Stomach (tissue), 4 donors: Measurements from ENCODE around the gene HPCA.

Experiments
- EP300 ChIP-seq: sonication (generic); formaldehyde crosslinking; IDR thresholded peaks from one replicate; pipeline ENCODE4 v1.6.1; 2017; ENCODE audit warnings: antibody characterized with exemption
- POLR2A ChIP-seq, 4 donors: fragments of 450-650 bp; IDR thresholded peaks; one replicate each; pipeline ENCODE4 v1.6.1; 2016; ENCODE audit warnings: antibody characterized with exemption in 4 of 4, control low read depth in 2 of 4, mild to moderate bottlenecking in 1 of 4, moderate library complexity in 1 of 4
- POLR2AphosphoS5 ChIP-seq, 3 donors: sonication (generic); formaldehyde crosslinking; IDR thresholded peaks; one replicate each; pipeline ENCODE4 v1.6.1; 2016; ENCODE audit warnings: antibody characterized with exemption in 3 of 3
- TF ChIP-seq, protein P1 (sequence below), 7 experiments: fragments of 450-650 bp in 4 of 7; fragments of 200-600 bp in 3 of 7; sonication (generic) in 3 of 7; IDR thresholded peaks; one replicate each; pipeline ENCODE4 v1.5.1; 2016 to 2019; ENCODE audit warnings: antibody characterized with exemption in 7 of 7, control low read depth in 2 of 7, mild to moderate bottlenecking in 1 of 7

DNA sequence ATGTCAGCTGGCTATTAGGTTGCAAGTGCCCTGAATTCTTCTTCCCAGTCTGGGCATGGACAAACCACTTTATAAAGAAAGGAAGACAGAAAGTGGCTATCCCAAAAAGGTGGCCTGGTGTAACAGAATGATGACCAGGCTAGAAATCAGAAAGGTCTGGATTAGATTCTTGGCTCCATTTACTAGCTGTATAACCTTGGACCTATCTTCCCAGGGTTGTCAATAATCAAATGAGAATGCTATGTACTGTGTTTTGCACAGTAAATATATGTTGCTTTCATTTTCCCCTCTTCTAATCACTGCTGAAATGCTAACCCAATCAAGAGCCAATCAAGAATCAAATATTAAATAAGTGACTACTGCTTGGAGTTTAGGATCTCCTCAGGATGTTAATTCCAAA, 57.9 kb downstream of the HPCA start:
- no peak for TF ChIP-seq EP300
- TF ChIP-seq, protein P1, sequence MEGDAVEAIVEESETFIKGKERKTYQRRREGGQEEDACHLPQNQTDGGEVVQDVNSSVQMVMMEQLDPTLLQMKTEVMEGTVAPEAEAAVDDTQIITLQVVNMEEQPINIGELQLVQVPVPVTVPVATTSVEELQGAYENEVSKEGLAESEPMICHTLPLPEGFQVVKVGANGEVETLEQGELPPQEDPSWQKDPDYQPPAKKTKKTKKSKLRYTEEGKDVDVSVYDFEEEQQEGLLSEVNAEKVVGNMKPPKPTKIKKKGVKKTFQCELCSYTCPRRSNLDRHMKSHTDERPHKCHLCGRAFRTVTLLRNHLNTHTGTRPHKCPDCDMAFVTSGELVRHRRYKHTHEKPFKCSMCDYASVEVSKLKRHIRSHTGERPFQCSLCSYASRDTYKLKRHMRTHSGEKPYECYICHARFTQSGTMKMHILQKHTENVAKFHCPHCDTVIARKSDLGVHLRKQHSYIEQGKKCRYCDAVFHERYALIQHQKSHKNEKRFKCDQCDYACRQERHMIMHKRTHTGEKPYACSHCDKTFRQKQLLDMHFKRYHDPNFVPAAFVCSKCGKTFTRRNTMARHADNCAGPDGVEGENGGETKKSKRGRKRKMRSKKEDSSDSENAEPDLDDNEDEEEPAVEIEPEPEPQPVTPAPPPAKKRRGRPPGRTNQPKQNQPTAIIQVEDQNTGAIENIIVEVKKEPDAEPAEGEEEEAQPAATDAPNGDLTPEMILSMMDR (IDR thresholded peaks at IDR 0.05): no peak
- TF ChIP-seq POLR2A (IDR thresholded peaks at IDR 0.05): no peak
- no peak for TF ChIP-seq POLR2AphosphoS5 (IDR thresholded peaks at IDR 0.05)
